Measurements from ENCODE around the gene MFSD6. TPM values are rescaled to one million over a fixed set of nuclear protein-coding genes. Genes with fewer than 3 reads are reported as not detected.
"Not testable (repeated sequence)": the region's sequence is repeated elsewhere in the genome, so short reads cannot be mapped to it uniquely, and the experiment has no call there.

The MFSD6 gene
- 18.2 and 54.3 TPM in 2 replicates for total RNA-seq

DNA sequence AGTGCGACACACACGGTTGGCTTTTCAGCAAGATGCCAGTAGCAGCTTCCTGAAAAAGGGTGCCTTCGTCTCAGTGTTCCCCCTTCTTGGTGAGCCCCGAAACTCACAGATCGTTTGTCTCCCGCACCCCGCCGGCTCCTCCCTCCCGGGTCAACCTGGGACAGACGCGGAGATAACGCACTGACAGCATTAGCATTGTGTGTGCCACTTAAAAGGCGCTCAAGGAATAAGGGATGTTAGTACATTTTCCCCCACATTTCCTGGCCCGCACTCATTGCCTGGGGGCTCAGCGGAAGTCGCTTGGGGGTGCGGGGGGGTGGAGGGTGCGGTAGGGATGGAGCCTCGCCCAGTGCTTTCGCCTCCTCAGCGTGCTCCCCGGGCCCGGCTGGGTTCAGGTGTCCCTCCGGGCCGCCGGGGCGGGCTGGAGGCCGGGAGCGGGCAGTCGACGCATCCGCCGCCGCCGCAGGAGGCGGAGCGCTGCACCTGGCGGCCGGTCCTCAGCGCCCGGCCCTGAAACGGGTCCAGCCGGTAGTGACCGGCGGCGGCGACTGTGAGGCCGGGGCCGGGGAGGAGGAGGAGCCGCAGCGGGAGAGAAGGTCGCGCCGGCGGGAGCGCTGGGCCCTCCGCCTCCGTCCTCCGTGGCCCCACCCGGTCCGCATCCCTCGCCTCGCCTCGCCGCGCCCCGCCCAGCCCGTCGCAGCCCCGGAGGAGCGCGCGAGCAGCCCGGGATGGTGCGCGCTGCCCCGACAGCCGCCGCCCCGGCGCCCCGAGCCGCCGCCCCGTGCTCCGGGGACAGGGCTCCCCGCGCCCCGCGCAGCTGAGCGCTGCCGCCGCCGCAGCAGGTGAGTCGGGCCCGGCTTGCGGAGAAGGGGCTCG lies at the start of gene MFSD6:
Gene MFSD6, plus strand, starts transcription at position 694 of the 876 bp plus-strand sequence. CDS start 27,675 bp downstream, outside the sequence.
- H3K4me3 ChIP-seq (ENCODE audit: low read depth, low read length): peak within 1 kb of the TSS; percentile 77
- no peak for TF ChIP-seq CTCF (conservative IDR thresholded peaks at IDR 0.05; ENCODE audit: low read depth, low read length)
- no peak for DNase-seq (ENCODE audit: low read depth)

- DNase-seq (ENCODE audit: low read depth): not testable (repeated sequence)
These were observed 49.3 kb upstream of the MFSD6 start for GRCh38 chr2:190358655-190359448.

DNA sequence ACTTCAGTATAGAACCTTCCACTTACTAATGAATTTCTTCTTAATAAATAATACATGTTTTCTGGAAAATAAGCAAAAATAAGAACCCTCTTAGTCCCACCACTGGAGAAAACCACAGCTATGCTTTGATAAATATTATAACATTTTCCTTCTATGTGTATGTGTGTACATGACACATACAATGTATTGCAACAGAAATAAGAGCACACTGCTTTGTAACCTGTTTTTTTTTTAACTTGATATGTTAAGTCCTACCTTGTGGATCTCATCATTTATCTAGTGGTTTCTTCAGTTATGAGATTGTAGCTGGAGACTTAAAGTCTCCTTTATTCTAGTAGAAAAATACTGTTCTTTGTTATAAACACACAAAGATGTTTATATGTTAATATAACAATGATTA lies 47.6 kb upstream of the MFSD6 start:
- H3K4me3 ChIP-seq (ENCODE audit: low read depth, low read length): no peak overlapping the region
- DNase-seq (ENCODE audit: low read depth): no peak
- TF ChIP-seq CTCF (conservative IDR thresholded peaks at IDR 0.05; ENCODE audit: low read depth, low read length): no peak

More at GRCh38 chr2:190358655-190359448, 49.3 kb upstream of the MFSD6 start:
- H3K4me3 ChIP-seq (ENCODE audit: low read depth, low read length): not testable (repeated sequence)

GRCh38 chr2:190360965-190361364 lies 47.2 kb upstream of the MFSD6 start:
- DNase-seq (ENCODE audit: low read depth): no peak
- no peak for TF ChIP-seq CTCF (conservative IDR thresholded peaks at IDR 0.05; ENCODE audit: low read depth, low read length)
- no peak overlapping the region for H3K4me3 ChIP-seq (ENCODE audit: low read depth, low read length)

- TF ChIP-seq CTCF (conservative IDR thresholded peaks at IDR 0.05; ENCODE audit: low read depth, low read length): no peak
- H3K4me3 ChIP-seq (ENCODE audit: low read depth, low read length): no peak overlapping the region
- DNase-seq (ENCODE audit: low read depth): no peak
These were observed 46.6 kb upstream of the MFSD6 start for GRCh38 chr2:190361572-190361971.

GRCh38 chr2:190362894-190363293 lies 45.3 kb upstream of the MFSD6 start:
- TF ChIP-seq CTCF (conservative IDR thresholded peaks at IDR 0.05; ENCODE audit: low read depth, low read length): no peak
- no peak overlapping the region for H3K4me3 ChIP-seq (ENCODE audit: low read depth, low read length)
- DNase-seq (ENCODE audit: low read depth): no peak

GRCh38 chr2:190365499-190366204 lies 42.5 kb upstream of the MFSD6 start:
- no peak for DNase-seq (ENCODE audit: low read depth)
- no peak for TF ChIP-seq CTCF (conservative IDR thresholded peaks at IDR 0.05; ENCODE audit: low read depth, low read length)
- no peak overlapping the region for H3K4me3 ChIP-seq (ENCODE audit: low read depth, low read length)
